Upper lobe of left lung (tissue), 6 donors: ENCODE measurements around the gene ACSM2B. TPM values are rescaled to one million over a fixed set of nuclear protein-coding genes. Genes with fewer than 3 reads are reported as not detected.

Experiments
- ATAC-seq, 2 donors: fragments of 200-7000 bp; cut with Tn5 transposase; one replicate each; pipeline ENCODE4 v1.9.1; 2022; ENCODE audit warnings: mild to moderate bottlenecking in 2 of 2, moderate library complexity in 2 of 2; ENCODE audit not compliant: low FRiP score in 2 of 2
- DNase-seq, 2 donors: peaks; one replicate each; pipeline ENCODE4 v3.0.0-alpha.2; 2019 to 2020
- H3K27ac ChIP-seq, 4 donors: fragments of 200-600 bp; sonication (generic); one replicate each; pipeline ENCODE4 v1.5.1; 2016 to 2019
- H3K27me3 ChIP-seq, 4 donors: fragments of 200-600 bp; sonication (generic); one replicate each; pipeline ENCODE4 v1.5.1; 2017 to 2019
- H3K36me3 ChIP-seq, 4 donors: fragments of 200-600 bp; sonication (generic); one replicate each; pipeline ENCODE4 v1.5.1; 2016 to 2019
- H3K4me1 ChIP-seq, 4 donors: fragments of 200-600 bp; sonication (generic); one replicate each; pipeline ENCODE4 v1.5.1; 2018 to 2019
- H3K4me3 ChIP-seq, 4 donors: fragments of 200-600 bp; sonication (generic); one replicate each; pipeline ENCODE4 v1.5.1; 2017 to 2019; ENCODE audit warnings: mild to moderate bottlenecking in 2 of 4, moderate library complexity in 1 of 4
- H3K9me3 ChIP-seq, 4 donors: fragments of 200-600 bp; sonication (generic); one replicate each; pipeline ENCODE4 v1.5.1; 2018 to 2019
- EP300 ChIP-seq, 4 donors: sonication (generic); formaldehyde crosslinking; IDR thresholded peaks; one replicate each; pipeline ENCODE4 v1.5.1; 2017; ENCODE audit warnings: antibody characterized with exemption in 4 of 4, control low read depth in 2 of 4
- POLR2A ChIP-seq, 4 donors: fragments of 450-650 bp; IDR thresholded peaks; one replicate each; pipeline ENCODE4 v1.5.1; 2016 to 2017; ENCODE audit warnings: antibody characterized with exemption in 4 of 4, mild to moderate bottlenecking in 2 of 4
- POLR2AphosphoS5 ChIP-seq, 2 donors: sonication (generic); formaldehyde crosslinking; IDR thresholded peaks; one replicate each; pipeline ENCODE4 v1.5.1; 2017; ENCODE audit warnings: antibody characterized with exemption in 2 of 2
- WGBS, 2 donors: methylation state at CpG; one replicate each; pipeline ENCODE4 v1.1.5; 2017 to 2018; 5-methylcytosine and 5-hydroxymethylcytosine counted together
- total RNA-seq, 6 donors: library from RNA; depleted of rRNA in 4 of 6; stranded (reverse); fragments of >200 nt in 4 of 6; gene quantifications; one replicate each; pipeline versions ENCODE4 v1.1.0 to v1.2.1, GENCODE V29; 2016 to 2021
- TF ChIP-seq, protein P1 (sequence below), 6 experiments: fragments of 450-650 bp in 4 of 6; fragments of 200-600 bp in 2 of 6; sonication (generic) in 2 of 6; IDR thresholded peaks; one replicate each; pipeline ENCODE4 v1.5.1; 2016 to 2019; ENCODE audit warnings: antibody characterized with exemption in 6 of 6
- donor health status: DM: no; HTN: no; CAD: no; lungs with moderate emphysema.
- donor health status: DM: no; HTN: yes; CAD: no; lungs with severe emphysema.

Gene ACSM2B
- total RNA-seq, 6 donors from 2014 or later, result 0.17 to 0.34 (median 0.20) TPM; not detected in 3

GRCh38 chr16:20612551-20613480 lies 36.6 kb upstream of the ACSM2B start:
- peak in 1 of 4 donors; percentile 13 for TF ChIP-seq EP300 (IDR thresholded peaks at IDR 0.05)
- peak; percentile 31 to 64 for TF ChIP-seq POLR2AphosphoS5 (IDR thresholded peaks at IDR 0.05)
- TF ChIP-seq, protein P1, sequence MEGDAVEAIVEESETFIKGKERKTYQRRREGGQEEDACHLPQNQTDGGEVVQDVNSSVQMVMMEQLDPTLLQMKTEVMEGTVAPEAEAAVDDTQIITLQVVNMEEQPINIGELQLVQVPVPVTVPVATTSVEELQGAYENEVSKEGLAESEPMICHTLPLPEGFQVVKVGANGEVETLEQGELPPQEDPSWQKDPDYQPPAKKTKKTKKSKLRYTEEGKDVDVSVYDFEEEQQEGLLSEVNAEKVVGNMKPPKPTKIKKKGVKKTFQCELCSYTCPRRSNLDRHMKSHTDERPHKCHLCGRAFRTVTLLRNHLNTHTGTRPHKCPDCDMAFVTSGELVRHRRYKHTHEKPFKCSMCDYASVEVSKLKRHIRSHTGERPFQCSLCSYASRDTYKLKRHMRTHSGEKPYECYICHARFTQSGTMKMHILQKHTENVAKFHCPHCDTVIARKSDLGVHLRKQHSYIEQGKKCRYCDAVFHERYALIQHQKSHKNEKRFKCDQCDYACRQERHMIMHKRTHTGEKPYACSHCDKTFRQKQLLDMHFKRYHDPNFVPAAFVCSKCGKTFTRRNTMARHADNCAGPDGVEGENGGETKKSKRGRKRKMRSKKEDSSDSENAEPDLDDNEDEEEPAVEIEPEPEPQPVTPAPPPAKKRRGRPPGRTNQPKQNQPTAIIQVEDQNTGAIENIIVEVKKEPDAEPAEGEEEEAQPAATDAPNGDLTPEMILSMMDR (IDR thresholded peaks at IDR 0.05), result no peak
- peak in 1 of 4 donors; percentile 18 for TF ChIP-seq POLR2A (IDR thresholded peaks at IDR 0.05)
- Histone ChIP-seq H3K4me1 (peaks cover 4 to 32% (median 23%) of the 10 kb centered on the region in 4 donors), H3K27me3 (no peaks in the 10 kb centered on the region), H3K36me3 (no peaks in the 10 kb centered on the region), H3K4me3 (peak overlapping the region in 1 of 4 donors; percentile 7), H3K27ac (peak overlapping the region in 3 of 4 donors; percentile 55 to 75 (median 62)), H3K9me3 (no peaks in the 10 kb centered on the region)
- WGBS, 2 donors, result 46 to 83% methylated on average over 4 to 9 of the region's 9 CpGs
- peak; percentile 60 to 85 for ATAC-seq
- peak in 1 of 2 donors; percentile 91 for DNase-seq

- H3K27me3 ChIP-seq, result no peaks in the 10 kb centered on the region
- peak overlapping the region; percentile 53 to 75 (median 64) for H3K27ac ChIP-seq
- peaks cover 4 to 32% (median 23%) of the 10 kb centered on the region in 4 donors for H3K4me1 ChIP-seq
- H3K9me3 ChIP-seq, result no peaks in the 10 kb centered on the region
- DNase-seq (peak in 1 of 2 donors; percentile 87), ATAC-seq (peak in 1 of 2 donors; percentile 16)
- no peaks in the 10 kb centered on the region for H3K36me3 ChIP-seq
- no peak overlapping the region for H3K4me3 ChIP-seq
- WGBS, 2 donors, result 62 to 67% methylated on average over 4 to 5 of the region's 5 CpGs
- TF ChIP-seq POLR2AphosphoS5 (IDR thresholded peaks at IDR 0.05), result no peak
Measured at GRCh38 chr16:20611975-20612481, 35.9 kb upstream of the ACSM2B start.

- H3K27me3 ChIP-seq, result no peaks in the 10 kb centered on the region
- ATAC-seq (peak in 1 of 2 donors; percentile 4), DNase-seq (peak; percentile 40 to 68)
- H3K9me3 ChIP-seq, result no peaks in the 10 kb centered on the region
- H3K4me3 ChIP-seq, result no peak overlapping the region
- H3K27ac ChIP-seq, result peak overlapping the region; percentile 45 to 75 (median 62)
- peaks cover 4 to 32% (median 23%) of the 10 kb centered on the region in 4 donors for H3K4me1 ChIP-seq
- 26 to 31% methylated on average over 2 of the region's 2 CpGs for WGBS, 2 donors
- no peaks in the 10 kb centered on the region for H3K36me3 ChIP-seq
- TF ChIP-seq POLR2A (IDR thresholded peaks at IDR 0.05) (no peak), EP300 (IDR thresholded peaks at IDR 0.05) (no peak), POLR2AphosphoS5 (IDR thresholded peaks at IDR 0.05) (no peak)
- TF ChIP-seq, protein P1 (IDR thresholded peaks at IDR 0.05), result no peak
Measured at GRCh38 chr16:20611350-20611902, 35.3 kb upstream of the ACSM2B start.

DNA sequence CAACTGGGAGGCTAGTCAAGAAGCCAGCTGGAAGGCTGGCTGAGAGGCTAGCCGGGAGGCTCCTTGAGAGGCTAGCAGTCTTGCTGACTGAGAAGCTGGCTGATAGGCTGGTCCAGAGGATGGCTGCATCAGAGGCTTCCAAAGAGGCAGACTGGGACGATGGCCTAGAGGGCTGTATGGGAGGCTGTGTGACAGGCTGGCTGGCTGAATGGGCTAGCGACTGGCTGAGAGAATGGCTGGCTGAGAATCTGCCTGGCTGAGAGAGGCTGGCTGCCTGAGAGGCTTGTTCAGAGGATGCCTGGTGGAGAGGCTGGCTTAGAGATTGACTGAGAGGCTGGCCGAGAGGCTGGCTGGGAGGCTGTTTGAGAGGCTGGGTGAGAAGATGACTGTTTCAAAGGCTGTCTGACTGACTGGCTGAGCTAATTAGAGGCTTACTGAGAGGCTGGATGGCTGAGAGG lies 34.8 kb upstream of the ACSM2B start:
- peak overlapping the region in 3 of 4 donors; percentile 45 to 75 (median 72) for H3K27ac ChIP-seq
- WGBS, 2 donors, result 43 to 58% methylated on average over 3 to 4 of the region's 4 CpGs

More for the DNA sequence above, 34.8 kb upstream of the ACSM2B start:
- Histone ChIP-seq H3K4me1 (peaks cover 4 to 32% (median 23%) of the 10 kb centered on the region in 4 donors), H3K27me3 (no peaks in the 10 kb centered on the region), H3K36me3 (no peaks in the 10 kb centered on the region), H3K4me3 (no peak overlapping the region), H3K9me3 (no peaks in the 10 kb centered on the region)
- TF ChIP-seq EP300 (IDR thresholded peaks at IDR 0.05) (no peak), POLR2AphosphoS5 (IDR thresholded peaks at IDR 0.05) (no peak), POLR2A (IDR thresholded peaks at IDR 0.05) (no peak)
- TF ChIP-seq, protein P1 (IDR thresholded peaks at IDR 0.05), result no peak
- ATAC-seq (no peak), DNase-seq (no peak)
